A549 (cell line): ENCODE data around the gene CCL1. TPM values are rescaled to one million over a fixed set of nuclear protein-coding genes. Genes with fewer than 3 reads are reported as not detected.

Experiments used
- ATAC-seq, 2 experiments: fragments of 200-7000 bp in 1 of 2; fragments of >200 bp in 1 of 2; cut with Nextera tagmentation in 1 of 2; cut with Tn5 transposase in 1 of 2; 3 replicates each; pipeline versions ENCODE4 v1.8.0 to v1.9.1; 2018 to 2020; ENCODE audit warnings: mild to moderate bottlenecking in 1 of 2, moderate library complexity in 1 of 2
- CTCF ChIA-PET: fragments of 300-600 bp; sonication (Branson Sonifier 250); formaldehyde crosslinking; extraction: SDS; loops from one replicate; lab custom pipeline; 2021; ENCODE audit warnings: antibody characterized with exemption, inconsistent platforms; lab: Yijun Ruan, JAX
- POLR2A ChIA-PET: fragments of 350-600 bp; formaldehyde crosslinking; extraction: SDS; loops from one replicate; lab custom pipeline; 2021; ENCODE audit warnings: antibody characterized with exemption, inconsistent platforms; lab: Yijun Ruan, JAX
- DNase-seq, 2 experiments: peaks; one replicate each; pipeline versions ENCODE4 v3.0.0 to v3.0.0-alpha.2; 2011 to 2016; ENCODE audit warnings: low read depth in 1 of 2, low spot score in 1 of 2
- FAIRE-seq: peaks from 2 replicates; lab custom pipeline; 2011; peaks lifted over from hg19 to GRCh38; lab: Jason Lieb, UNC
- H3K27ac ChIP-seq, 2 experiments: fragments of >200 bp; sonication (Bioruptor Twin); formaldehyde crosslinking; 3 replicates each; pipeline ENCODE4 v1.5.1; 2016 to 2017
- H3K4me1 ChIP-seq: fragments of >200 bp; sonication (Bioruptor Twin); formaldehyde crosslinking; 3 replicates; pipeline ENCODE4 v1.6.1; 2016
- H3K4me2 ChIP-seq: fragments of >200 bp; sonication (Bioruptor Twin); formaldehyde crosslinking; 3 replicates; pipeline ENCODE4 v1.6.1; 2016
- H3K4me3 ChIP-seq: fragments of >200 bp; sonication (Bioruptor Twin); formaldehyde crosslinking; 3 replicates; pipeline ENCODE4 v1.5.1; 2016
- H3K9me3 ChIP-seq: fragments of >200 bp; sonication (Bioruptor Twin); formaldehyde crosslinking; 3 replicates; pipeline ENCODE4 v1.6.1; 2016
- ATOH8 ChIP-seq: fragments of 250-450 bp; sonication (Bioruptor Pico); IDR thresholded peaks from 2 replicates; pipeline ENCODE4 v1.5.0; 2020; ENCODE audit warnings: low read depth, mild to moderate bottlenecking, moderate library complexity
- BCL3 ChIP-seq: fragments of >200 bp; sonication (Bioruptor Twin); formaldehyde crosslinking; IDR thresholded peaks from 3 replicates; pipeline ENCODE4 v1.6.1; 2016
- BHLHE40 ChIP-seq: IDR thresholded peaks from 2 replicates; pipeline ENCODE4 v1.6.1; 2012; ENCODE audit warnings: low read depth, low read length, inconsistent platforms
- CBX2 ChIP-seq: fragments of 200-600 bp; sonication (generic); IDR thresholded peaks from 2 replicates; pipeline ENCODE4 v1.6.1; 2016; ENCODE audit warnings: low read depth, mild to moderate bottlenecking, borderline replicate concordance
- CHD4 ChIP-seq: fragments of 200-600 bp; sonication (generic); IDR thresholded peaks from 2 replicates; pipeline ENCODE4 v1.6.1; 2016; ENCODE audit warnings: antibody characterized with exemption, mild to moderate bottlenecking, borderline replicate concordance
- EHF ChIP-seq: fragments of 250-450 bp; sonication (Bioruptor Pico); IDR thresholded peaks from 2 replicates; pipeline ENCODE4 v1.5.0; 2020; ENCODE audit warnings: mild to moderate bottlenecking
- EHMT2 ChIP-seq: fragments of 200-600 bp; sonication (generic); IDR thresholded peaks from 2 replicates; pipeline ENCODE4 v1.6.1; 2016; ENCODE audit warnings: antibody characterized with exemption, low read depth, mild to moderate bottlenecking, moderate library complexity
- EP300 ChIP-seq, 2 experiments: fragments of >200 bp; sonication (Bioruptor Twin); formaldehyde crosslinking; IDR thresholded peaks; 2 replicates in 1 of 2; 3 replicates in 1 of 2; pipeline ENCODE4 v1.6.1; 2016 to 2017
- FOSB ChIP-seq: fragments of 250-450 bp; sonication (Bioruptor Pico); IDR thresholded peaks from 2 replicates; pipeline ENCODE4 v1.5.0; 2020; ENCODE audit warnings: mild to moderate bottlenecking, moderate library complexity
- FOXS1 ChIP-seq: fragments of 250-450 bp; sonication (Bioruptor Pico); IDR thresholded peaks from 2 replicates; pipeline ENCODE4 v1.5.0; 2020; ENCODE audit warnings: mild to moderate bottlenecking, moderate library complexity
- GATA3 ChIP-seq: IDR thresholded peaks from 2 replicates; pipeline ENCODE4 v1.6.1; 2012; ENCODE audit warnings: borderline replicate concordance
- HOXB13 ChIP-seq: fragments of 250-450 bp; sonication (Bioruptor Pico); IDR thresholded peaks from 2 replicates; pipeline ENCODE4 v1.5.0; 2020; ENCODE audit warnings: low read depth, mild to moderate bottlenecking, moderate library complexity
- JUN ChIP-seq, 2 experiments: fragments of >200 bp; sonication (Bioruptor Twin); formaldehyde crosslinking; IDR thresholded peaks; 2 replicates in 1 of 2; 3 replicates in 1 of 2; pipeline ENCODE4 v1.6.1; 2016 to 2017
- KDM1A ChIP-seq: fragments of 200-600 bp; sonication (generic); IDR thresholded peaks from 2 replicates; pipeline ENCODE4 v1.6.1; 2016; ENCODE audit warnings: low read depth, mild to moderate bottlenecking
- KDM5A ChIP-seq: fragments of 200-600 bp; sonication (generic); IDR thresholded peaks from 2 replicates; pipeline ENCODE4 v1.6.1; 2016; ENCODE audit warnings: antibody characterized with exemption, mild to moderate bottlenecking
- MAX ChIP-seq: IDR thresholded peaks from 2 replicates; pipeline ENCODE4 v1.6.1; 2012
- MAZ ChIP-seq: fragments of 150-350 bp; IDR thresholded peaks from 2 replicates; pipeline ENCODE4 v1.6.1; 2014; ENCODE audit warnings: antibody characterized with exemption, low read depth, low read length, borderline replicate concordance
- MYC ChIP-seq: IDR thresholded peaks from 2 replicates; pipeline ENCODE4 v1.6.1; 2012; ENCODE audit warnings: mild to moderate bottlenecking, inconsistent platforms, low read length, improper control_type of control experiment, borderline replicate concordance
- PHF8 ChIP-seq: fragments of 200-600 bp; sonication (generic); IDR thresholded peaks from 2 replicates; pipeline ENCODE4 v1.6.1; 2016; ENCODE audit warnings: low read depth, mild to moderate bottlenecking, antibody characterized with exemption, moderate library complexity, borderline replicate concordance
- POLR2A ChIP-seq: IDR thresholded peaks from 2 replicates; pipeline ENCODE4 v1.6.1; 2012; ENCODE audit warnings: mild to moderate bottlenecking, low read length
- RAD21 ChIP-seq, 2 experiments: fragments of >200 bp in 1 of 2; sonication (Bioruptor Twin) in 1 of 2; formaldehyde crosslinking in 1 of 2; IDR thresholded peaks in 1 of 2; conservative IDR thresholded peaks in 1 of 2; 2 replicates in 1 of 2; 3 replicates in 1 of 2; pipeline ENCODE4 v1.6.1; 2012 to 2018; ENCODE audit warnings: inconsistent platforms in 1 of 2
- REST ChIP-seq: fragments of 200-600 bp; sonication (generic); IDR thresholded peaks from 2 replicates; pipeline ENCODE4 v1.6.1; 2016; ENCODE audit warnings: antibody characterized with exemption, mild to moderate bottlenecking, moderate library complexity
- SMC3 ChIP-seq: fragments of >200 bp; sonication (Bioruptor Twin); formaldehyde crosslinking; IDR thresholded peaks from 3 replicates; pipeline ENCODE4 v1.6.1; 2018; ENCODE audit warnings: inconsistent platforms
- ZFP36 ChIP-seq: fragments of 450-650 bp; IDR thresholded peaks from 2 replicates; pipeline ENCODE4 v1.6.1; 2014; ENCODE audit warnings: borderline replicate concordance; ENCODE audit not compliant: partially characterized antibody
- ZNF302 ChIP-seq: fragments of 250-450 bp; sonication (Bioruptor Pico); IDR thresholded peaks from 2 replicates; pipeline ENCODE4 v1.9.0; 2021; ENCODE audit warnings: inconsistent platforms, mild to moderate bottlenecking, moderate library complexity
- WGBS: methylation state at CpG from one replicate; pipeline ENCODE4 v1.1.6; 2017; ENCODE audit errors: missing lambda C conversion rate; 5-methylcytosine and 5-hydroxymethylcytosine counted together
- polyA plus RNA-seq, 4 experiments: library from polyadenylated mRNA; depleted of rRNA in 3 of 4; stranded (reverse); fragments of >200 nt; fragmentation: RNase III in 1 of 4; extraction: RNeasy Plus Mini Kit Qiagen cat#74134 plus additional on column Dnase treatment in 1 of 4; gene quantifications; 2 replicates in 3 of 4; 3 replicates in 1 of 4; pipeline ENCODE4 v1.2.3, GENCODE V29; 2011 to 2017

CCL1 gene
- polyA plus RNA-seq, 2 of the 4 experiments (the other 2 are of a cell fraction) = not detected

GRCh38 chr17:34313164-34313563 lies 49.9 kb downstream of the CCL1 start:
- ATAC-seq = no peak
- CTCF ChIA-PET = interaction anchor here (0.6 to 2.6 kb wide), 2 partner anchors 48 to 199 kb away, joined by 4 to 11 read pairs; no protein-coding TSS in a partner anchor

GRCh38 chr17:34312080-34312479 lies 51.0 kb downstream of the CCL1 start:
- CTCF ChIA-PET = interaction anchor here (1.8 to 2.6 kb wide), 2 partner anchors 49 to 111 kb away, joined by 4 to 11 read pairs; no protein-coding TSS in a partner anchor
- DNase-seq = peak in 1 of 2 experiments; percentile 13
- H3K4me2 ChIP-seq = no peak overlapping the region
- H3K4me3 ChIP-seq = no peak overlapping the region
- FAIRE-seq = no peak
- no peaks in the 10 kb centered on the region; the same call in 2 of the 3 replicates for H3K4me1 ChIP-seq
- no peak for ATAC-seq
- no peak overlapping the region for H3K27ac ChIP-seq
- H3K9me3 ChIP-seq = no peaks in the 10 kb centered on the region
- 16% methylated on average over 5 of the region's 5 CpGs for WGBS
- POLR2A ChIA-PET = no interaction called here
- no peak for TF ChIP-seq KDM1A
- no peak for TF ChIP-seq GATA3
- no peak for TF ChIP-seq ATOH8 (CRISPR knock-in tag)
- TF ChIP-seq EHMT2 = no peak
- TF ChIP-seq FOXS1 (CRISPR knock-in tag) = no peak
- no peak for TF ChIP-seq JUN (IDR thresholded peaks at IDR 0.05)
- no peak for TF ChIP-seq FOSB
- TF ChIP-seq EP300 (IDR thresholded peaks at IDR 0.05) = no peak
- no peak for TF ChIP-seq EHF
- no peak for TF ChIP-seq MAZ
- TF ChIP-seq KDM5A = no peak
- TF ChIP-seq SMC3 = no peak
- no peak for TF ChIP-seq POLR2A
- TF ChIP-seq MYC = no peak

More at GRCh38 chr17:34313164-34313563, 49.9 kb downstream of the CCL1 start:
- no peaks in the 10 kb centered on the region for H3K9me3 ChIP-seq
- DNase-seq = no peak
- POLR2A ChIA-PET = no interaction called here
- no peak for FAIRE-seq
- TF ChIP-seq REST (no peak), BHLHE40 (no peak), GATA3 (no peak), RAD21 (conservative IDR thresholded peaks at IDR 0.05 in 1 of 2, IDR thresholded peaks at IDR 0.05 in 1 of 2) (no peak), CHD4 (no peak), ZFP36 (no peak), MYC (no peak), HOXB13 (CRISPR knock-in tag) (no peak), ZNF302 (CRISPR knock-in tag) (no peak), ATOH8 (CRISPR knock-in tag) (no peak), MAZ (no peak), PHF8 (no peak), BCL3 (no peak), MAX (no peak), CBX2 (no peak)
- TF ChIP-seq, all 56 proteins: peak for 0
- WGBS = 42% methylated on average over 4 of the region's 4 CpGs
- Histone ChIP-seq H3K27ac (no peak overlapping the region), H3K4me1 (no peaks in the 10 kb centered on the region; the same call in 2 of the 3 replicates), H3K4me2 (no peak overlapping the region), H3K4me3 (no peak overlapping the region)
